ENCODE measurements around the gene COX11. TPM values are rescaled to one million over a fixed set of nuclear protein-coding genes. Genes with fewer than 3 reads are reported as not detected.
A peak's percentile ranks its signal among the peaks of the same experiment; 100 is the strongest.

Gene COX11
- total and polyA plus RNA-seq, 2 of the 13 experiments (the other 11 are each of a cell fraction or from before 2014, with no cell fraction given), result 103 to 203 TPM

- TF ChIP-seq SP2 (CRISPR knock-in tag; IDR thresholded peaks at IDR 0.05), result no peak
- TF ChIP-seq ZBTB7B (CRISPR knock-in tag; IDR thresholded peaks at IDR 0.05), result no peak
- TF ChIP-seq ZFP90 (CRISPR knock-in tag; IDR thresholded peaks at IDR 0.05; ENCODE audit: borderline replicate concordance), result no peak
- TF ChIP-seq GTF3A (CRISPR knock-in tag; conservative IDR thresholded peaks at IDR 0.05), result 0 out of 2 replicates have a peak, but pooled peaks have one; percentile 31
- TF ChIP-seq SKI (IDR thresholded peaks at IDR 0.05; ENCODE audit: partially characterized antibody), result peak; percentile 10
- TF ChIP-seq MLX (CRISPR knock-in tag; IDR thresholded peaks at IDR 0.05), result no peak
- TF ChIP-seq NFIC (IDR thresholded peaks at IDR 0.05; ENCODE audit: low read length), result no peak
- no peak for TF ChIP-seq NRL (CRISPR knock-in tag; IDR thresholded peaks at IDR 0.05; ENCODE audit: borderline replicate concordance)
- TF ChIP-seq ZNF576 (CRISPR knock-in tag; IDR thresholded peaks at IDR 0.05), result no peak
- TF ChIP-seq GLMP (CRISPR knock-in tag; IDR thresholded peaks at IDR 0.05; ENCODE audit: borderline replicate concordance), result no peak
- TF ChIP-seq, protein P1, sequence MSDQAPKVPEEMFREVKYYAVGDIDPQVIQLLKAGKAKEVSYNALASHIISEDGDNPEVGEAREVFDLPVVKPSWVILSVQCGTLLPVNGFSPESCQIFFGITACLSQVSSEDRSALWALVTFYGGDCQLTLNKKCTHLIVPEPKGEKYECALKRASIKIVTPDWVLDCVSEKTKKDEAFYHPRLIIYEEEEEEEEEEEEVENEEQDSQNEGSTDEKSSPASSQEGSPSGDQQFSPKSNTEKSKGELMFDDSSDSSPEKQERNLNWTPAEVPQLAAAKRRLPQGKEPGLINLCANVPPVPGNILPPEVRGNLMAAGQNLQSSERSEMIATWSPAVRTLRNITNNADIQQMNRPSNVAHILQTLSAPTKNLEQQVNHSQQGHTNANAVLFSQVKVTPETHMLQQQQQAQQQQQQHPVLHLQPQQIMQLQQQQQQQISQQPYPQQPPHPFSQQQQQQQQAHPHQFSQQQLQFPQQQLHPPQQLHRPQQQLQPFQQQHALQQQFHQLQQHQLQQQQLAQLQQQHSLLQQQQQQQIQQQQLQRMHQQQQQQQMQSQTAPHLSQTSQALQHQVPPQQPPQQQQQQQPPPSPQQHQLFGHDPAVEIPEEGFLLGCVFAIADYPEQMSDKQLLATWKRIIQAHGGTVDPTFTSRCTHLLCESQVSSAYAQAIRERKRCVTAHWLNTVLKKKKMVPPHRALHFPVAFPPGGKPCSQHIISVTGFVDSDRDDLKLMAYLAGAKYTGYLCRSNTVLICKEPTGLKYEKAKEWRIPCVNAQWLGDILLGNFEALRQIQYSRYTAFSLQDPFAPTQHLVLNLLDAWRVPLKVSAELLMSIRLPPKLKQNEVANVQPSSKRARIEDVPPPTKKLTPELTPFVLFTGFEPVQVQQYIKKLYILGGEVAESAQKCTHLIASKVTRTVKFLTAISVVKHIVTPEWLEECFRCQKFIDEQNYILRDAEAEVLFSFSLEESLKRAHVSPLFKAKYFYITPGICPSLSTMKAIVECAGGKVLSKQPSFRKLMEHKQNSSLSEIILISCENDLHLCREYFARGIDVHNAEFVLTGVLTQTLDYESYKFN (CRISPR knock-in tag; conservative IDR thresholded peaks at IDR 0.05), result peak; percentile 9; the same call in 1 of the 2 replicates
- peak; percentile 84 for TF ChIP-seq ZNF501 (CRISPR knock-in tag; IDR thresholded peaks at IDR 0.05)
- peak; percentile 16; the same call in 1 of the 2 replicates for TF ChIP-seq ZNF552 (CRISPR knock-in tag; IDR thresholded peaks at IDR 0.05; ENCODE audit: borderline replicate concordance)
- 0 out of 2 replicates have a peak, but pooled peaks have one; percentile 14 for TF ChIP-seq ZNF446 (CRISPR knock-in tag; IDR thresholded peaks at IDR 0.05)
- TF ChIP-seq ZEB1 (IDR thresholded peaks at IDR 0.05; ENCODE audit: insufficient replicate concordance, low read depth), result peak; percentile 75
- TF ChIP-seq ZNF33A (CRISPR knock-in tag; IDR thresholded peaks at IDR 0.05; ENCODE audit: borderline replicate concordance), result no peak
- no peak for TF ChIP-seq ZFP36L1 (CRISPR knock-in tag; IDR thresholded peaks at IDR 0.05)
- TF ChIP-seq, protein P2, sequence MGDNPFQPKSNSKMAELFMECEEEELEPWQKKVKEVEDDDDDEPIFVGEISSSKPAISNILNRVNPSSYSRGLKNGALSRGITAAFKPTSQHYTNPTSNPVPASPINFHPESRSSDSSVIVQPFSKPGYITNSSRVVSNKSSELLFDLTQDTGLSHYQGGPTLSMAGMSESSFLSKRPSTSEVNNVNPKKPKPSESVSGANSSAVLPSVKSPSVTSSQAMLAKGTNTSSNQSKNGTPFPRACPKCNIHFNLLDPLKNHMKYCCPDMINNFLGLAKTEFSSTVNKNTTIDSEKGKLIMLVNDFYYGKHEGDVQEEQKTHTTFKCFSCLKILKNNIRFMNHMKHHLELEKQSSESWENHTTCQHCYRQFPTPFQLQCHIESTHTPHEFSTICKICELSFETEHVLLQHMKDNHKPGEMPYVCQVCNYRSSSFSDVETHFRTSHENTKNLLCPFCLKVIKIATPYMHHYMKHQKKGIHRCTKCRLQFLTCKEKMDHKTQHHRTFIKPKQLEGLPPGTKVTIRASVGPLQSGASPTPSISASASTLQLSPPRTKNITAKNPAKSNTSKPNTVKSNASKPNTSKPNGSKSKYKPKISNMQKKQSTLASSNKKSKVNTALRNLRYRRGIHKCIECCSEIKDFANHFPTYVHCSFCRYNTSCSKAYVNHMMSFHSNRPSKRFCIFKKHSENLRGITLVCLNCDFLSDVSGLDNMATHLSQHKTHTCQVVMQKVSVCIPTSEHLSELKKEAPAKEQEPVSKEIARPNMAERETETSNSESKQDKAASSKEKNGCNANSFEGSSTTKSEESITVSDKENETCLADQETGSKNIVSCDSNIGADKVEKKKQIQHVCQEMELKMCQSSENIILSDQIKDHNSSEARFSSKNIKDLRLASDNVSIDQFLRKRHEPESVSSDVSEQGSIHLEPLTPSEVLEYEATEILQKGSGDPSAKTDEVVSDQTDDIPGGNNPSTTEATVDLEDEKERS (CRISPR knock-in tag; IDR thresholded peaks at IDR 0.05), result no peak; the same call in 1 of the 2 replicates
- no peak; the same call in 1 of the 2 replicates for TF ChIP-seq RXRA (CRISPR knock-in tag; IDR thresholded peaks at IDR 0.05)
- TF ChIP-seq ZNF136 (CRISPR knock-in tag; IDR thresholded peaks at IDR 0.05; ENCODE audit: low read depth), result peak; percentile 21
- TF ChIP-seq ZNF775 (CRISPR knock-in tag; IDR thresholded peaks at IDR 0.05; ENCODE audit: borderline replicate concordance), result peak; percentile 62; the same call in 1 of the 2 replicates
- 0 out of 2 replicates have a peak, but pooled peaks have one; percentile 35 for TF ChIP-seq ZNF605 (CRISPR knock-in tag; IDR thresholded peaks at IDR 0.05)
These were observed 506 bp upstream of the COX11 start (continued) for GRCh38 chr17:54968988-54969332.
